ENCODE data around the gene SHMT2.

Gene SHMT2

GRCh38 chr12:57222286-57223190 lies 7.0 kb upstream of the SHMT2 start:
- H3K27ac ChIP-seq, result no peak overlapping the region
- H3K4me3 ChIP-seq, result no peak overlapping the region

GRCh38 chr12:57223191-57224165 lies 6.0 kb upstream of the SHMT2 start:
- no peak overlapping the region for H3K27ac ChIP-seq
- no peak overlapping the region for H3K4me3 ChIP-seq

GRCh38 chr12:57224278-57224972 lies 5.1 kb upstream of the SHMT2 start:
- no peak overlapping the region for H3K27ac ChIP-seq
- H3K4me3 ChIP-seq, result no peak overlapping the region

- no peak overlapping the region for H3K27ac ChIP-seq
Measured at GRCh38 chr12:57224973-57225679, 4.4 kb upstream of the SHMT2 start.

GRCh38 chr12:57225680-57226210 lies 3.8 kb upstream of the SHMT2 start:
- Histone ChIP-seq H3K27ac (peak overlapping the region in 1 of 21 experiments; percentile 0), H3K4me3 (no peak overlapping the region)

More at GRCh38 chr12:57224973-57225679, 4.4 kb upstream of the SHMT2 start:
- no peak overlapping the region for H3K4me3 ChIP-seq

- Histone ChIP-seq H3K4me3 (no peak overlapping the region), H3K27ac (peak overlapping the region in 1 of 21 experiments; percentile 28)
Measured at GRCh38 chr12:57226588-57227314, 2.8 kb upstream of the SHMT2 start.

- Histone ChIP-seq H3K4me3 (no peak overlapping the region), H3K27ac (peak overlapping the region in 1 of 21 experiments; percentile 28)
Measured at GRCh38 chr12:57227315-57228115, 2.0 kb upstream of the SHMT2 start.

GRCh38 chr12:57229046-57229633 lies 371 bp upstream of the SHMT2 start:
- peak overlapping the region in 15 of 21 experiments; percentile 15 to 92 (median 83) for H3K27ac ChIP-seq

GRCh38 chr12:57230381-57231155 lies 1.1 kb downstream of the SHMT2 start:
- Histone ChIP-seq H3K27ac (peak overlapping the region in 20 of 21 experiments; percentile 62 to 92 (median 84)), H3K4me3 (peak overlapping the region; percentile 56 to 75 (median 63))

More at GRCh38 chr12:57229046-57229633, 371 bp upstream of the SHMT2 start:
- H3K4me3 ChIP-seq, result peak overlapping the region; percentile 56 to 75 (median 63)

- peak overlapping the region in 2 of 21 experiments; percentile 6 to 85 for H3K27ac ChIP-seq
- peak overlapping the region in 1 of 7 experiments; percentile 75 for H3K4me3 ChIP-seq
Measured at GRCh38 chr12:57231276-57232021, 1.9 kb downstream of the SHMT2 start.

- H3K27ac ChIP-seq, result peak overlapping the region in 1 of 21 experiments; percentile 1
- no peak overlapping the region for H3K4me3 ChIP-seq
Measured at GRCh38 chr12:57232156-57232756, 2.7 kb downstream of the SHMT2 start.

GRCh38 chr12:57233357-57234232 lies 4.1 kb downstream of the SHMT2 start:
- Histone ChIP-seq H3K27ac (peak overlapping the region in 10 of 21 experiments; percentile 8 to 85 (median 64)), H3K4me3 (no peak overlapping the region)

GRCh38 chr12:57234233-57234570 lies 4.7 kb downstream of the SHMT2 start:
- peak overlapping the region in 15 of 21 experiments; percentile 8 to 85 (median 61) for H3K27ac ChIP-seq

GRCh38 chr12:57234571-57235016 lies 5.1 kb downstream of the SHMT2 start:
- H3K27ac ChIP-seq, result peak overlapping the region in 19 of 21 experiments; percentile 8 to 85 (median 58)
- H3K4me3 ChIP-seq, result peak overlapping the region in 1 of 7 experiments; percentile 5

More at GRCh38 chr12:57234233-57234570, 4.7 kb downstream of the SHMT2 start:
- peak overlapping the region in 1 of 7 experiments; percentile 5 for H3K4me3 ChIP-seq

All from skin epidermis (tissue), 12 donors.